A549 (cell line): ENCODE measurements around the gene EXOC3. TPM values are rescaled to one million over a fixed set of nuclear protein-coding genes. Genes with fewer than 3 reads are reported as not detected.

Experiments used
- ATAC-seq, 2 experiments: fragments of 200-7000 bp in 1 of 2; fragments of >200 bp in 1 of 2; cut with Nextera tagmentation in 1 of 2; cut with Tn5 transposase in 1 of 2; 3 replicates each; pipeline versions ENCODE4 v1.8.0 to v1.9.1; 2018 to 2020; ENCODE audit warnings: mild to moderate bottlenecking in 1 of 2, moderate library complexity in 1 of 2
- CTCF ChIA-PET: fragments of 300-600 bp; sonication (Branson Sonifier 250); formaldehyde crosslinking; extraction: SDS; loops from one replicate; lab custom pipeline; 2021; ENCODE audit warnings: antibody characterized with exemption, inconsistent platforms; lab: Yijun Ruan, JAX
- POLR2A ChIA-PET: fragments of 350-600 bp; formaldehyde crosslinking; extraction: SDS; loops from one replicate; lab custom pipeline; 2021; ENCODE audit warnings: antibody characterized with exemption, inconsistent platforms; lab: Yijun Ruan, JAX
- DNase-seq, 2 experiments: peaks; one replicate each; pipeline versions ENCODE4 v3.0.0 to v3.0.0-alpha.2; 2011 to 2016; ENCODE audit warnings: low read depth in 1 of 2, low spot score in 1 of 2
- FAIRE-seq: peaks from 2 replicates; lab custom pipeline; 2011; peaks lifted over from hg19 to GRCh38; lab: Jason Lieb, UNC
- H3K27ac ChIP-seq, 2 experiments: fragments of >200 bp; sonication (Bioruptor Twin); formaldehyde crosslinking; 3 replicates each; pipeline ENCODE4 v1.5.1; 2016 to 2017
- H3K4me1 ChIP-seq: fragments of >200 bp; sonication (Bioruptor Twin); formaldehyde crosslinking; 3 replicates; pipeline ENCODE4 v1.6.1; 2016
- H3K4me2 ChIP-seq: fragments of >200 bp; sonication (Bioruptor Twin); formaldehyde crosslinking; 3 replicates; pipeline ENCODE4 v1.6.1; 2016
- H3K4me3 ChIP-seq: fragments of >200 bp; sonication (Bioruptor Twin); formaldehyde crosslinking; 3 replicates; pipeline ENCODE4 v1.5.1; 2016
- H3K9me3 ChIP-seq: fragments of >200 bp; sonication (Bioruptor Twin); formaldehyde crosslinking; 3 replicates; pipeline ENCODE4 v1.6.1; 2016
- BHLHE40 ChIP-seq: IDR thresholded peaks from 2 replicates; pipeline ENCODE4 v1.6.1; 2012; ENCODE audit warnings: low read depth, low read length, inconsistent platforms
- CHD2 ChIP-seq: fragments of 150-350 bp; IDR thresholded peaks from 2 replicates; pipeline ENCODE4 v1.6.1; 2014; ENCODE audit warnings: low read length; ENCODE audit not compliant: partially characterized antibody
- EHMT2 ChIP-seq: fragments of 200-600 bp; sonication (generic); IDR thresholded peaks from 2 replicates; pipeline ENCODE4 v1.6.1; 2016; ENCODE audit warnings: antibody characterized with exemption, low read depth, mild to moderate bottlenecking, moderate library complexity
- GATA3 ChIP-seq: IDR thresholded peaks from 2 replicates; pipeline ENCODE4 v1.6.1; 2012; ENCODE audit warnings: borderline replicate concordance
- HOXA7 ChIP-seq: fragments of 250-450 bp; sonication (Bioruptor Pico); IDR thresholded peaks from 2 replicates; pipeline ENCODE4 v1.5.0; 2020; ENCODE audit warnings: mild to moderate bottlenecking, moderate library complexity
- JUNB ChIP-seq: fragments of >200 bp; sonication (Bioruptor Twin); formaldehyde crosslinking; IDR thresholded peaks from 2 replicates; pipeline ENCODE4 v1.6.1; 2016
- MAFK ChIP-seq: fragments of 450-650 bp; IDR thresholded peaks from 2 replicates; pipeline ENCODE4 v1.6.1; 2014; ENCODE audit not compliant: partially characterized antibody
- MAZ ChIP-seq: fragments of 150-350 bp; IDR thresholded peaks from 2 replicates; pipeline ENCODE4 v1.6.1; 2014; ENCODE audit warnings: antibody characterized with exemption, low read depth, low read length, borderline replicate concordance
- POLR2A ChIP-seq: IDR thresholded peaks from 2 replicates; pipeline ENCODE4 v1.6.1; 2012; ENCODE audit warnings: mild to moderate bottlenecking, low read length
- RAD21 ChIP-seq, 2 experiments: fragments of >200 bp in 1 of 2; sonication (Bioruptor Twin) in 1 of 2; formaldehyde crosslinking in 1 of 2; IDR thresholded peaks in 1 of 2; conservative IDR thresholded peaks in 1 of 2; 2 replicates in 1 of 2; 3 replicates in 1 of 2; pipeline ENCODE4 v1.6.1; 2012 to 2018; ENCODE audit warnings: inconsistent platforms in 1 of 2
- SMC3 ChIP-seq: fragments of >200 bp; sonication (Bioruptor Twin); formaldehyde crosslinking; IDR thresholded peaks from 3 replicates; pipeline ENCODE4 v1.6.1; 2018; ENCODE audit warnings: inconsistent platforms
- TFCP2L1 ChIP-seq: fragments of 250-450 bp; sonication (Bioruptor Pico); IDR thresholded peaks from 2 replicates; pipeline ENCODE4 v1.5.0; 2021; ENCODE audit warnings: mild to moderate bottlenecking
- TP53 ChIP-seq: fragments of 250-450 bp; sonication (Bioruptor Pico); IDR thresholded peaks from 2 replicates; pipeline ENCODE4 v1.5.0; 2021; ENCODE audit warnings: mild to moderate bottlenecking, moderate library complexity
- ZSCAN20 ChIP-seq: fragments of 250-450 bp; sonication (Bioruptor Pico); IDR thresholded peaks from 2 replicates; pipeline ENCODE4 v1.8.0; 2022; ENCODE audit warnings: mild to moderate bottlenecking, moderate library complexity
- WGBS: methylation state at CpG from one replicate; pipeline ENCODE4 v1.1.6; 2017; ENCODE audit errors: missing lambda C conversion rate; 5-methylcytosine and 5-hydroxymethylcytosine counted together
- polyA plus RNA-seq, 4 experiments: library from polyadenylated mRNA; depleted of rRNA in 3 of 4; stranded (reverse); fragments of >200 nt; fragmentation: RNase III in 1 of 4; extraction: RNeasy Plus Mini Kit Qiagen cat#74134 plus additional on column Dnase treatment in 1 of 4; gene quantifications; 2 replicates in 3 of 4; 3 replicates in 1 of 4; pipeline ENCODE4 v1.2.3, GENCODE V29; 2011 to 2017
- TF ChIP-seq, protein P1 (sequence below): fragments of 250-450 bp; sonication (Bioruptor Pico); IDR thresholded peaks from 2 replicates; pipeline ENCODE4 v1.5.0; 2020; ENCODE audit warnings: low read depth, mild to moderate bottlenecking, moderate library complexity
- TF ChIP-seq, protein P2 (sequence below): IDR thresholded peaks from 2 replicates; pipeline ENCODE4 v1.6.1; 2012
- TF ChIP-seq, protein P3 (sequence below): fragments of 200-600 bp; sonication (generic); IDR thresholded peaks from 2 replicates; pipeline ENCODE4 v1.6.1; 2016; ENCODE audit warnings: antibody characterized with exemption, mild to moderate bottlenecking, moderate library complexity

EXOC3 gene
- polyA plus RNA-seq, 2 of the 4 experiments (the other 2 are of a cell fraction), result 20.0 to 33.6 TPM

DNA sequence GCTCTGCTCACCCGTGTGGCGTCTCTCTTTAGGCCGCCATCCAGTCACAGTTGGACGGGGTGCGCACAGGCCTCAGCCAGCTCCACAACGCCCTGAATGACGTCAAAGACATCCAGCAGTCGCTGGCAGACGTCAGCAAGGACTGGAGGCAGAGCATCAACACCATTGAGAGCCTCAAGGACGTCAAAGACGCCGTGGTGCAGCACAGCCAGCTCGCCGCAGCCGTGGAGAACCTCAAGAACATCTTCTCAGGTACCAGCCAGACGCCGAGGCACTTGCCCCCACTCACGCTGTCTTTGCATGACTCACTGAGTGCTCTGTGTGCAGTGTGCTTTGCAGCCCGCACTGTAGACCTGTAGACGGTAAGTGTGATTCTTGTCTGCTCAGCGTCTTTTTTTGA, 4.5 kb downstream of the EXOC3 start:
- CTCF ChIA-PET, result interaction anchor here (0.6 to 5.4 kb wide), 16 partner anchors 9 to 456 kb away, joined by 3 to 43 read pairs (median 6); no protein-coding TSS in a partner anchor
- H3K4me3 ChIP-seq, result no peak overlapping the region
- peaks cover 9% of the 10 kb centered on the region; the same call in 2 of the 3 replicates for H3K4me1 ChIP-seq
- peaks cover 14% of the 10 kb centered on the region; the same call in 2 of the 3 replicates for H3K9me3 ChIP-seq
- no peak overlapping the region for H3K4me2 ChIP-seq
- DNase-seq, result no peak
- TF ChIP-seq ZSCAN20 (no peak), MAFK (peak; percentile 47), CHD2 (no peak)
- TF ChIP-seq, protein P1, sequence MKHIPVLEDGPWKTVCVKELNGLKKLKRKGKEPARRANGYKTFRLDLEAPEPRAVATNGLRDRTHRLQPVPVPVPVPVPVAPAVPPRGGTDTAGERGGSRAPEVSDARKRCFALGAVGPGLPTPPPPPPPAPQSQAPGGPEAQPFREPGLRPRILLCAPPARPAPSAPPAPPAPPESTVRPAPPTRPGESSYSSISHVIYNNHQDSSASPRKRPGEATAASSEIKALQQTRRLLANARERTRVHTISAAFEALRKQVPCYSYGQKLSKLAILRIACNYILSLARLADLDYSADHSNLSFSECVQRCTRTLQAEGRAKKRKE (CRISPR knock-in tag), result no peak
- 84% methylated on average over 21 of the region's 21 CpGs for WGBS
- no peak for FAIRE-seq
- ATAC-seq, result no peak
- POLR2A ChIA-PET, result interaction anchor here (1.5 kb wide), 1 partner anchor 25 kb away, joined by 4 read pairs; no protein-coding TSS in a partner anchor
- H3K27ac ChIP-seq, result no peak overlapping the region

DNA sequence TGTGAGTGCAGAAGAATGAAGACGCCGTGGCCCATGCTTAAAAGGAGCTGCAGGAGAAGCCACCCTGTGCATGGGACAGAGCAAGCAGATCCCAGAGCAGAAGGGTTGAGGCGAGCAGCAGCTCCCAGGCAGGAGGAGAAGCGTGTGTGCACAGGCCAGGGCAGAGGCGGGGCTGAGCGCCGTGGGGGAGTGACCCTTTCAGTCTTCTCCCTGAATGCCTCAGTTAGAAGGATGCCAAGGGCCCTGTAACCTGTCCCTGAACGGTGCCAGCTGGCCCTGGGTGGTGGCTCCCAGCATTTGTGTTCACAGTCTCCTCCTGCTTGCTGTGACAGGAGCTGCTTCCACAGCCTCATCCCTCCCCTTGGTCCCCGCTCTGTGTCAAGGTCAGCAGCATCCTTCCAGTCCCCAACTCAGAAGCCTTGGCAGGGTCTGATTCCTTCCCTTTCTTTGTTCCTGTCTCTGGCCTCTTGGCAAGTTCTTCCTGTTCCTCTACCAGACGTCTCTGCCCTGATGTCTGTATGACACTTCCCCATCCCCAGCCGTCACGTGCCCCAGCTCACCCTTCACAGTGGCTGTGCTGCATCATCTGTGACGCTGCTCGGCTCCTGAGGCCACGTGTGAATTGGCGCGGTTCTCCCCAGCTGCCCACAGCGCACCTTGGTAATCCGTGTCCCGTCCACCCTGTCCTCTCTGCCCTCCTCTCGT, 5.2 kb downstream of the EXOC3 start:
- Histone ChIP-seq H3K27ac (no peak overlapping the region), H3K4me2 (no peak overlapping the region)
- ChIA-PET POLR2A (no interaction called here), CTCF (interaction anchor here (0.9 to 5.4 kb wide), 8 partner anchors 9 to 455 kb away, joined by 4 to 43 read pairs (median 13); no protein-coding TSS in a partner anchor)
- no peak for TF ChIP-seq TFCP2L1
- TF ChIP-seq SMC3, result no peak
- TF ChIP-seq MAZ, result no peak
- TF ChIP-seq JUNB, result no peak
- TF ChIP-seq EHMT2, result no peak
- TF ChIP-seq, protein P2, sequence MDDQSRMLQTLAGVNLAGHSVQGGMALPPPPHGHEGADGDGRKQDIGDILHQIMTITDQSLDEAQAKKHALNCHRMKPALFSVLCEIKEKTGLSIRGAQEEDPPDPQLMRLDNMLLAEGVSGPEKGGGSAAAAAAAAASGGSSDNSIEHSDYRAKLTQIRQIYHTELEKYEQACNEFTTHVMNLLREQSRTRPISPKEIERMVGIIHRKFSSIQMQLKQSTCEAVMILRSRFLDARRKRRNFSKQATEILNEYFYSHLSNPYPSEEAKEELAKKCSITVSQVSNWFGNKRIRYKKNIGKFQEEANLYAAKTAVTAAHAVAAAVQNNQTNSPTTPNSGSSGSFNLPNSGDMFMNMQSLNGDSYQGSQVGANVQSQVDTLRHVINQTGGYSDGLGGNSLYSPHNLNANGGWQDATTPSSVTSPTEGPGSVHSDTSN, result no peak
- TF ChIP-seq, protein P1 (CRISPR knock-in tag), result no peak
- TF ChIP-seq, all 56 proteins: peak for 0
- ATAC-seq (no peak), DNase-seq (no peak), FAIRE-seq (no peak)
- Histone ChIP-seq H3K9me3 (peaks cover 18% of the 10 kb centered on the region; the same call in 2 of the 3 replicates), H3K4me1 (peaks cover 9% of the 10 kb centered on the region; the same call in 2 of the 3 replicates), H3K4me3 (no peak overlapping the region)
- 96% methylated on average over 21 of the region's 21 CpGs for WGBS

DNA sequence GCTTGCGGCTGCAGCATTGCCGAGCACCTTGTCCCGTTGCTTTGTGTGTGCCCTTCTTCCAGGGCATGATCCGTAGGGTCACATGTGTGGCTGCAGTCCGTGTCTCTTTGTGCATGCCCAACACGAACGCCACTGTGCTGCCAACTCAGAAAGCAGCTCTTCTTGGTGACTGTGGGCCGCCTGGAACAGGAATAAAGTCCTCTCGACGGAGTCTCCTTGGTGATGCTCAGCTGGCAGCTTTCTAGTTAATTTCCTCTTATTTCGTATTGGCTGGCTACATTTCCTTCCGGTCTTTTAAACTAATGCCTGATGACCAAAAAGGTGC, 5.8 kb downstream of the EXOC3 start:
- POLR2A ChIA-PET, result no interaction called here
- DNase-seq (no peak), ATAC-seq (no peak)
- 94% methylated on average over 12 of the region's 12 CpGs for WGBS
- Histone ChIP-seq H3K9me3 (peaks cover 18% of the 10 kb centered on the region; the same call in 2 of the 3 replicates), H3K27ac (no peak overlapping the region)
- TF ChIP-seq HOXA7 (CRISPR knock-in tag) (no peak), RAD21 (conservative IDR thresholded peaks at IDR 0.05 in 1 of 2, IDR thresholded peaks at IDR 0.05 in 1 of 2) (no peak), GATA3 (no peak), POLR2A (no peak), TP53 (CRISPR knock-in tag) (no peak), BHLHE40 (no peak)
- TF ChIP-seq, protein P3, sequence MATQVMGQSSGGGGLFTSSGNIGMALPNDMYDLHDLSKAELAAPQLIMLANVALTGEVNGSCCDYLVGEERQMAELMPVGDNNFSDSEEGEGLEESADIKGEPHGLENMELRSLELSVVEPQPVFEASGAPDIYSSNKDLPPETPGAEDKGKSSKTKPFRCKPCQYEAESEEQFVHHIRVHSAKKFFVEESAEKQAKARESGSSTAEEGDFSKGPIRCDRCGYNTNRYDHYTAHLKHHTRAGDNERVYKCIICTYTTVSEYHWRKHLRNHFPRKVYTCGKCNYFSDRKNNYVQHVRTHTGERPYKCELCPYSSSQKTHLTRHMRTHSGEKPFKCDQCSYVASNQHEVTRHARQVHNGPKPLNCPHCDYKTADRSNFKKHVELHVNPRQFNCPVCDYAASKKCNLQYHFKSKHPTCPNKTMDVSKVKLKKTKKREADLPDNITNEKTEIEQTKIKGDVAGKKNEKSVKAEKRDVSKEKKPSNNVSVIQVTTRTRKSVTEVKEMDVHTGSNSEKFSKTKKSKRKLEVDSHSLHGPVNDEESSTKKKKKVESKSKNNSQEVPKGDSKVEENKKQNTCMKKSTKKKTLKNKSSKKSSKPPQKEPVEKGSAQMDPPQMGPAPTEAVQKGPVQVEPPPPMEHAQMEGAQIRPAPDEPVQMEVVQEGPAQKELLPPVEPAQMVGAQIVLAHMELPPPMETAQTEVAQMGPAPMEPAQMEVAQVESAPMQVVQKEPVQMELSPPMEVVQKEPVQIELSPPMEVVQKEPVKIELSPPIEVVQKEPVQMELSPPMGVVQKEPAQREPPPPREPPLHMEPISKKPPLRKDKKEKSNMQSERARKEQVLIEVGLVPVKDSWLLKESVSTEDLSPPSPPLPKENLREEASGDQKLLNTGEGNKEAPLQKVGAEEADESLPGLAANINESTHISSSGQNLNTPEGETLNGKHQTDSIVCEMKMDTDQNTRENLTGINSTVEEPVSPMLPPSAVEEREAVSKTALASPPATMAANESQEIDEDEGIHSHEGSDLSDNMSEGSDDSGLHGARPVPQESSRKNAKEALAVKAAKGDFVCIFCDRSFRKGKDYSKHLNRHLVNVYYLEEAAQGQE, result no peak
- TF ChIP-seq, all 56 proteins: peak for 0
- CTCF ChIA-PET, result interaction anchor here (1.1 to 5.4 kb wide), 4 partner anchors 8 to 454 kb away, joined by 4 to 43 read pairs (median 22); no protein-coding TSS in a partner anchor
- no peak for FAIRE-seq
- Histone ChIP-seq H3K4me2 (no peak overlapping the region), H3K4me1 (peaks cover 9% of the 10 kb centered on the region; the same call in 2 of the 3 replicates), H3K4me3 (no peak overlapping the region)
